ENCODE measurements around the gene MAST4.

DNA sequence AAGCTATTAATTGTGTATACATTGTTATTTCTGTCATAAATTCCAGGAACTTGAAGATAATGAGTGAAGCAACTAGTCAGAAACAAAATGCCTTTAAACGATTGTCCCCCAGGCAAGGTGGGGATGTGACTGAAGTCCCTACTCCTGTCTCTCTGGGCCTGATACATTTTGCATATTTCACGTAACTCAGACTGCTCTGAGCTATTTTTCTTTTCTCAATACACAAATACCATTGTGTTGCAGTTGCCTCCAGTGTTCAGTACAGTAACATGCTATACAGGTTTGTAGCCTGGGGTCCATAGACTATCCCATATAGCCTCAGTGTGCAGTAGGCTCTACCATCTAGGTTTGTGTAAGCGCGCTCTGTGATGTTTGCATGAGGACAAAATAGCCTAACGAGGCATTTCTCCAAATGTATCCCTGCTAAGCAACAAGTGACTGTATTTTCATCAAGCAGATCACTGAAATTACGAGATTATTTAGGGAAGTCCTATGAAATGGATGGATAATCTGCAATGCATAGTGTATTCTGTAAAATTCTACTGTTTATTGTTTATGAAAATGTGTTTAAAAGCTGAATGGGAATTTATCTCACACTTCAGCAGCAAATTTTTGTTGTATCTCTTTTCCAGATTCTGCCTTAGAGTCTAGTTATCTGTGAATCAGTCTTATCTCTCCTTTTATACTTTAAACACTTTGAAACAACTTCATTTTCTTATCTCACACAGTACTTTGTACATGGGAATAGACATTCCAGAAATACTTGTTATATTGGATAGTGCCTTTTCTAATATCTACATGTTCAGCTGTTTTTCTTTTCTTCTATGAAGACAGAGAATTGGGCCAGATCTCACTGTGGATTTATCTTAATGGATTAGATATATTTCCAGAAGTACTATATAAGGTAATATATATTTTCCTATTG lies 449.9 kb downstream of the MAST4 start:
- TF ChIP-seq, protein P1, sequence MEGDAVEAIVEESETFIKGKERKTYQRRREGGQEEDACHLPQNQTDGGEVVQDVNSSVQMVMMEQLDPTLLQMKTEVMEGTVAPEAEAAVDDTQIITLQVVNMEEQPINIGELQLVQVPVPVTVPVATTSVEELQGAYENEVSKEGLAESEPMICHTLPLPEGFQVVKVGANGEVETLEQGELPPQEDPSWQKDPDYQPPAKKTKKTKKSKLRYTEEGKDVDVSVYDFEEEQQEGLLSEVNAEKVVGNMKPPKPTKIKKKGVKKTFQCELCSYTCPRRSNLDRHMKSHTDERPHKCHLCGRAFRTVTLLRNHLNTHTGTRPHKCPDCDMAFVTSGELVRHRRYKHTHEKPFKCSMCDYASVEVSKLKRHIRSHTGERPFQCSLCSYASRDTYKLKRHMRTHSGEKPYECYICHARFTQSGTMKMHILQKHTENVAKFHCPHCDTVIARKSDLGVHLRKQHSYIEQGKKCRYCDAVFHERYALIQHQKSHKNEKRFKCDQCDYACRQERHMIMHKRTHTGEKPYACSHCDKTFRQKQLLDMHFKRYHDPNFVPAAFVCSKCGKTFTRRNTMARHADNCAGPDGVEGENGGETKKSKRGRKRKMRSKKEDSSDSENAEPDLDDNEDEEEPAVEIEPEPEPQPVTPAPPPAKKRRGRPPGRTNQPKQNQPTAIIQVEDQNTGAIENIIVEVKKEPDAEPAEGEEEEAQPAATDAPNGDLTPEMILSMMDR (IDR thresholded peaks at IDR 0.05), result no peak
- no peak for TF ChIP-seq POLR2A (IDR thresholded peaks at IDR 0.05)

Data from esophagus squamous epithelium (tissue), 4 donors.